ENCODE results near the gene OSMR. TPM values are rescaled to one million over a fixed set of nuclear protein-coding genes. Genes with fewer than 3 reads are reported as not detected.
A peak's percentile ranks its signal among the peaks of the same experiment; 100 is the strongest.

The OSMR gene
- polyA plus RNA-seq, 5 donors, result 13.1 to 20.5 (median 18.2) TPM

- DNase-seq, result no peak
These were observed 25.3 kb downstream of the OSMR start for GRCh38 chr5:38871058-38871605.

DNA sequence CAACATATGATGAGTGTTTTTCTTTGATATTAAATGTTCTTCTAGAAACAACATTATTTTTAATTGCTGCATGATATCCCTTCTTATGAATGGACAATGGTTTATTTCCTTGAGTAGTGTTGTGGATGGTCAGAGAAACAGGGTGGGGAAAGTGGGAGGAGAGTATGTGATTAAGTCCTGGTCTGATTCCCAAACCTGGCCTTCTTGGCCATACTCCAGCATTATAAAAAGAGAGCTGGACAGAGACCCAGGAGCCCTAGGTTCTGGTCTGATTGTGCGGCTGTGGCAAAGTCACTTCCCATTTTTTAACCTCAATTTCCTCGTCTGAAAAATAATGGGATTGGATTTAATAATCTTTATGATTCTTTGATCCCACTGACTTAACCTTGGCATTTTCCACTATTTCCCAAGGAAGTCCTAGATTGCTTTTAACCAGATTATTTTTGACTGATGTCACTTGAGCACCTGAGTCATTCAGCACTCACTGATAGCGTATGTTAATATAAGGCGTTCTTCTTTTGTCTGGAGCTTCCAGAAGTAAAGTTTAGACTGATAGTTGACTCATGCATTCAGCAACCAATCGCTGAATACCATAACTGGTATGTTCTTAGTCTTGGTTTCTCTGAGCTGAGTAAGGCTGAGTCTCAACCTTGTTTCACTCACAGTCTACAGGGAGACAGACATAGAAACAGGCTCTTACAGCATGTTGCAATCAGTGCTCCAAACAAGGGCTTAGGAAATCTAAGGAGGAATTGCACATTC lies 26.2 kb downstream of the OSMR start:
- DNase-seq, result no peak

GRCh38 chr5:38872826-38873225 lies 27.0 kb downstream of the OSMR start:
- no peak for DNase-seq

DNA sequence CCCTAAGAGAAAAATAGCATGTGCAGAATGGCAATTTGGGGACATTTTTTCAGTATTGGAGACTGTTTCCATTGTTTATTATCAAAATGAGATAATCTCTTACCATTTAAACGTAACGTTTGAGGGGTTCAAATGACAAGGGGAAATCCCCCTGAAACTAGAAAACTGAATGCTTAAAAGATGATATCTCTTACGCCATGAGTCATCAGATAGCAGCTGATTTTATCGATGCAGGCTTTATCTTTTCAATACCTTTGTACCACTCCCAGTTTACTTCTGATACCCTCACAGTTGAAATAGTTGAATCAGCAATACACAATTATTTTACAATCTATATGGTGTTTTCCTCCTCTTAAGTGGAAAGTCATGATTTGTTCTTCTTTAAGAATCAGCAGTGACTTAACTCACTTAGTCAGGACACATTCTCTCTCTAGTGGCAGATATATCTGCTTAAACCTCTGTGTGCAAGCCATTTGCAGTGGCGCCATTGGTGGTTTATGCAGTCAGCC lies 29.2 kb downstream of the OSMR start:
- DNase-seq, result no peak

GRCh38 chr5:38878391-38879077 lies 32.7 kb downstream of the OSMR start:
- DNase-seq, result no peak

DNA sequence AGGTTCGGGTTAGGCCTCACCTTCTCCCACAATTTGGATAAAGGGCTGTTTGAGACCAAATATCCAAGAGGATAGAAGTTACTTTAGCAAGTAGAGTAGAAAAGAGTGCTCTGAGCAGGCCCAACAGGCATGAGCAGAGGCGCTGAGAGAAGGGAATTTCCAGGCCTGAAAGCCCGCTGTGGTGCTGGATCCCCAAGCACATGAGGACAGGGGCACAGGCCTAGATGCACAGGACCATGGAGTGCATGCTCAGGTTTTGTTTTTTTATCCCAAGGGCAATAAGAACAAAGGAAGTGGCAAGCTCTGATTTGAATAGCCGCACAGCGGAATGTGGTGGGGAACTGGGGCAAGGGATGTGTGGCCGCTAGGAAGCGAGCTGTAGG lies 33.3 kb downstream of the OSMR start:
- no peak for DNase-seq

- DNase-seq, result no peak
These were observed 38.0 kb downstream of the OSMR start for GRCh38 chr5:38883842-38884241.

DNA sequence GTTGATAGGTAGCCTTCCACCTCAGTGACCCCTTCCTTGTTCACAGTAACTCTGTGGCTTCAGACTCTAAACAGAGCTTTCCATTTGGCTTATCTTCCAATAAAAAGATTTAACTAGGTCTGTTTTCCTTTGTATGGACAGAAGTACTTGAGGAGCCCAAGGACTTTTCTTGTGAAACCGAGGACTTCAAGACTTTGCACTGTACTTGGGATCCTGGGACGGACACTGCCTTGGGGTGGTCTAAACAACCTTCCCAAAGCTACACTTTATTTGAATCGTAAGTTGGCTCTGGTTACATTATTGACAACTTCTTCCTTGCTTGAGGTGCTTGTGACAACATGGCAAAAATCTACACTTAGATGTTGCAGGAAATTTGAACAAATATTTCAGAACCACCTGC lies 39.4 kb downstream of the OSMR start:
- DNase-seq, result no peak

DNA sequence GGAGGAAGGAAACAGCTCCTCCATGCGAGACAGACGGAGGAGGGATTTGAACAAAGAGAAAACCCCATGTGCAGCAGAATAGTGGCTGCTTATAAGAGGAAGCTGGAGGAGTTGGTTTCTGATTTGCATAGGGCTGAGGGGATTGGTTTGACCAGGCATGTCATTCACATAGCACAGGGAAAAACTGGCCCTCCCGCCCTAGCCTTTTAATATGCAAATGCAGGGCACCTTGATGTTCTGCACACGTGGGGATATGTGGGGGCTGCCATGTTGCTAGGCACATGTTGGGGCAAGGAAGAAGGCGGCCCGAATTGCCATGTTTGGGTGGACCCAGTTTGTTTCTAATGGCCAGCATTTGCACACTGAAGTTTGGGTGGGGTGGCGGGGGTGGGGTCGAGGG lies 42.2 kb downstream of the OSMR start:
- DNase-seq, result no peak

DNA sequence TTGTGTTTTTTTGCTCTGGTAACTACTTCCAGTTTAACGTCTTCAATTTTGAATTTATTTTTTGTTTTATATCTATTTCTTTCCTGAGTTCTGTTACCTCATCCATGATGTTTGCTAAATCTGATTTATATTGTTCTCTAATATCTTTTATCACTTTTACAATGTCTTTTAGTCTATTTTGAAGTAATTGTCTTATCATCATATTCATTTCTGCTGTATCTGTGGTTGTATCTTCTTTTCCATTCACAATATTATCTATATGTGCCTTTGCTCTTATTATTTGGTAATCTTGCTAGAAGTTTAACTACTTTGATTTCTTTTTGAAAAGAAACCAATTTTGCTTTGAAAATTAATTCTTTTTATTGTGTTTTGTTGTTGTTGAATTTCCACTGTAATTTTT lies 43.6 kb downstream of the OSMR start:
- DNase-seq, result no peak

- no peak for DNase-seq
These were observed 45.8 kb downstream of the OSMR start for GRCh38 chr5:38891563-38891962.

DNA sequence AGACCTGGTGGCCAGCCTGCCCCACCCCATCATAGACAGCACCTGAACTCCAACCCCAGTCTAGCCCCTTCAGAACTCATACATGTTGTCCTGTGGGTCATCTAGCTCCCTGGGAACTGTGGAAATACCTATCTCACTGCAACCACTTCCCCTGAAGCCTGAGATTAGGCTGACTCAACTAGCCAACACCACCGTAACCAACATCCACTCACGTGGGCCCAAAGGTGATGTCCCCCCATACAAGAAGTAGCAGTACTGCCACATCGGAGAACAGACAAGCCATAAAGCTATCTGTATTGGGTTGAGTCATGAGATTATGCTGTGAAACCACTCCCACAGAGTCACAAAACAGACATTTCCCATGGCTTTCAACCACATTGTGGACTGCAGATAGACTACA lies 46.6 kb downstream of the OSMR start:
- no peak for DNase-seq

- DNase-seq, result no peak
These were observed 50.9 kb downstream of the OSMR start for GRCh38 chr5:38896760-38897159.

DNA sequence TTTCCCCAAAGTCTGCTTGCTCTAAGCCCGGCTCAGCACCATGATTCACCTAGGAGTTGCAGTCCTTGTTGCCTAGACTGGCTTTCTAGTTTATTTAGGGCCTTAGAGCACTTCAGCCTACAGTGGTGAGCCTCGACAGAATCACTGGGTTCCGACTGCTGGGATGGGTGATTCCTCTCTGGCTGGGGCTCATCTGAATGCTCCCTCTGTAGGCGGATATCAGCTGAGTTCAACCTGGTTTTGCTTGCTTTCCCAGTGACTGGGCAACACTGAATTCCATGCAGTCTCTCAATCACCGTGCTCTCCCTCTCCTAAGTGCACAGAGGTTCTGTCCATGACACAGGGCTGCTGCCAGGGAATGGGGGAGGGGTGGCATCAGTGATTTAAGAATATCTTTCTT lies 54.1 kb downstream of the OSMR start:
- no peak for DNase-seq

GRCh38 chr5:38905516-38905915 lies 59.7 kb downstream of the OSMR start:
- DNase-seq, result no peak

GRCh38 chr5:38906503-38906902 lies 60.7 kb downstream of the OSMR start:
- DNase-seq, result no peak

DNA sequence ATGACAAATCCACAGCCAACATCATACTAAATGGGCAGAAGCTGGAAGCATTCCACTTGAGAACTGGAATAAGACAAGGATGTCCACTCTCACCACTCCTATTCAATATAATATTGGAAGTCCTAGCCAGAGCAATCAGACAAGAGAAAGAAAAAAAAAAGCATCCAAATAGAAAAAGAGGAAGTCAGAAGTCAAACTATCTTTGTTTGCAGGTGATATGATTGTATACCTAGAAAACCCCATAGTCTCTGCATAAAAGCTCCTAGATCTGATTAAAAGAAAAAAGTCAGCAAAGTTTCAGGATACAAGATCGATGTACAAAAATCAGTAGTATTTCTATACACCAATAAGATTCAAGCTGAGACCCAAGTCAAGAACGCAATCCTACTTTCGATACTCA lies 66.1 kb downstream of the OSMR start:
- no peak for DNase-seq

GRCh38 chr5:38913714-38914113 lies 67.9 kb downstream of the OSMR start:
- DNase-seq, result no peak

GRCh38 chr5:38916802-38917201 lies 71.0 kb downstream of the OSMR start:
- DNase-seq, result no peak

DNA sequence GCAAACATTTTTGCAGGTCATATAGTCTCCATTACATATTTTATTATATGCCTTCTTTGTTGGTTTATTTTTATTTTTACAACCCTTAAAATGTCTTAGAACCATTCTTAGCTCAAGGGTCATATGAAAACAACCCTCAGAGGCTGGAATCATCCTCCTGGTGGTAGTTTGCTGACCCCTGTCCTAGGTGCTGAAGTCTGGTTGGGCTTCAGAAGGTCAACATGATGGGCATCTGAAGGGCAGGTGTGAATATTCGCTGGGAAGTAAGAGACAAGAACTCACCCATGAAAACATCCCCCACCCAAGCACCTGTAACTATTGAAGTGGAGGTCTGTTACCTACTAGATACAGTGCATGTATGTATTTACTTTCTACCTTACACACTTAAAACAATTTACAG lies 75.4 kb downstream of the OSMR start:
- no peak for DNase-seq

DNA sequence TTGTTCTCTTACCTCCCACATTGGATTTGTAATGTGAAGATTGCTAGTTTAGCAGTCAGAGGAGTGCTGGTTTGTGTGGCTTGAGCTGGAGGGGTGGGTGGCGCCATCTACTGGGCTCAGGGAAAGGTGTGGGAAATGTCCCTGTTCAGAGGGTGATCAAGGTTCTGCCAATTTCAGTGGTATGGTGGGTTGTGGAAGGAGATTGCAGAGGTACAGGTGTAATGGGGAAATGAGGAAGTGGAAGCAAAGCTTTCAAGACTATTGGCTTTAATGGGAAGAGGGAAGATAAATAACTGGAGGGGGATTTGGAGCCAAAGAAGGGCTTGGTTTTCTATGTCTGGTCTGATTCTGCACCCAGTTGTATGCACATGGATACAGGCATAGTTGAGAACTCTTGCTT lies 76.4 kb downstream of the OSMR start:
- peak; percentile 26 to 28 for DNase-seq

GRCh38 chr5:38923661-38924451 lies 78.0 kb downstream of the OSMR start:
- DNase-seq, result no peak
